GM12878 (cell line): ENCODE measurements around the gene TMEM121B. TPM values are rescaled to one million over a fixed set of nuclear protein-coding genes. Genes with fewer than 3 reads are reported as not detected.

Experiments
- ATAC-seq: fragments of 200-7000 bp; cut with Tn5 transposase; 3 replicates; pipeline ENCODE4 v1.9.1; 2020; ENCODE audit warnings: mild to moderate bottlenecking, moderate library complexity
- BruUV-seq: library from RNA; stranded (reverse); fragments of 400-500 nt; replicated peaks from 2 replicates; lab custom pipeline; 2021; lab: Mats Ljungman, UMichigan
- CTCF ChIA-PET: fragments of 300-600 bp; sonication (Branson Sonifier 250); formaldehyde crosslinking; extraction: SDS; loops from one replicate; lab custom pipeline; 2021; ENCODE audit warnings: inconsistent platforms; lab: Yijun Ruan, JAX
- POLR2A ChIA-PET: fragments of 350-600 bp; formaldehyde crosslinking; extraction: SDS; loops from one replicate; lab custom pipeline; 2021; ENCODE audit warnings: inconsistent platforms; lab: Charles Lee
- RAD21 ChIA-PET: fragments of 300-600 bp; sonication (Branson Sonifier 250); formaldehyde crosslinking; loops from one replicate; lab custom pipeline; 2023; ENCODE audit warnings: antibody characterized with exemption; ENCODE audit not compliant: unreplicated experiment; lab: Charles Lee
- SMC1A ChIA-PET: fragments of 300-600 bp; sonication (Branson Sonifier 250); formaldehyde crosslinking; loops from one replicate; lab custom pipeline; 2023; ENCODE audit not compliant: unreplicated experiment, uncharacterized antibody; lab: Charles Lee
- DNase-seq: peaks from one replicate; pipeline ENCODE4 v3.0.0-alpha.2; 2011; ENCODE audit warnings: low read depth, low spot score
- FAIRE-seq: peaks from 3 replicates; lab custom pipeline; 2011; peaks lifted over from hg19 to GRCh38; lab: Jason Lieb, UNC
- H2AFZ ChIP-seq: 2 replicates; pipeline ENCODE4 v1.6.0; 2011; ENCODE audit warnings: low read depth, low read length, control low read depth; ENCODE audit not compliant: control insufficient read depth
- H3K27ac ChIP-seq: 2 replicates; pipeline ENCODE4 v1.5.1; 2011; ENCODE audit warnings: control low read depth; ENCODE audit not compliant: control insufficient read depth, insufficient read depth
- H3K27me3 ChIP-seq, 2 experiments: replicated peaks in 1 of 2; 2 replicates each; pipeline versions ENCODE4 v1.6.0 to v1.6.1; 2011; ENCODE audit warnings: low read length in 1 of 2; ENCODE audit not compliant: control insufficient read depth in 2 of 2, insufficient read depth in 2 of 2
- H3K36me3 ChIP-seq, 2 experiments: 2 replicates each; pipeline ENCODE4 v1.5.1; 2011; ENCODE audit warnings: low read length in 1 of 2; ENCODE audit not compliant: control insufficient read depth in 2 of 2, insufficient read depth in 2 of 2
- H3K4me1 ChIP-seq: 2 replicates; pipeline ENCODE4 v1.6.1; 2011; ENCODE audit warnings: mild to moderate bottlenecking, low read length, moderate library complexity, mixed read lengths; ENCODE audit not compliant: control insufficient read depth, insufficient read depth
- H3K4me2 ChIP-seq: 2 replicates; pipeline ENCODE4 v1.6.0; 2011; ENCODE audit warnings: control low read depth; ENCODE audit not compliant: control insufficient read depth, insufficient read depth
- H3K4me3 ChIP-seq: fragments of 200-600 bp; sonication (generic); 2 replicates; pipeline ENCODE4 v1.5.1; 2016
- H3K79me2 ChIP-seq: 2 replicates; pipeline ENCODE4 v1.6.0; 2011; ENCODE audit warnings: low read length; ENCODE audit not compliant: control insufficient read depth, insufficient read depth
- H3K9ac ChIP-seq: 2 replicates; pipeline ENCODE4 v1.8.0; 2011; ENCODE audit warnings: low read length, control low read depth, mixed read lengths; ENCODE audit not compliant: control insufficient read depth, insufficient read depth
- H3K9me3 ChIP-seq: replicated peaks from 3 replicates; pipeline ENCODE4 v1.5.1; 2011; ENCODE audit warnings: mild to moderate bottlenecking, low read length; ENCODE audit not compliant: control insufficient read depth, insufficient read depth
- H4K20me1 ChIP-seq: 2 replicates; pipeline ENCODE4 v1.6.0; 2011; ENCODE audit not compliant: control insufficient read depth, insufficient read depth
- BACH1 ChIP-seq: fragments of 450-650 bp; IDR thresholded peaks from 2 replicates; pipeline ENCODE4 v1.6.1; 2017; ENCODE audit warnings: mild to moderate bottlenecking, borderline replicate concordance
- BMI1 ChIP-seq: fragments of 450-650 bp; IDR thresholded peaks from 2 replicates; pipeline ENCODE4 v1.6.1; 2016; ENCODE audit warnings: mild to moderate bottlenecking, moderate library complexity, borderline replicate concordance
- CBX3 ChIP-seq: fragments of 200-600 bp; sonication (generic); IDR thresholded peaks from 2 replicates; pipeline ENCODE4 v1.6.1; 2016; ENCODE audit warnings: low read depth, borderline replicate concordance
- EP300 ChIP-seq, 2 experiments: fragments of 150-350 bp in 1 of 2; IDR thresholded peaks; 2 replicates each; pipeline ENCODE4 v1.6.1; 2011 to 2012; ENCODE audit warnings: low read depth in 2 of 2, low read length in 2 of 2, borderline replicate concordance in 1 of 2, improper control_type of control experiment in 1 of 2, inconsistent platforms in 1 of 2; ENCODE audit not compliant: control insufficient read depth in 1 of 2
- ETV6 ChIP-seq, 2 experiments: fragments of 450-650 bp in 1 of 2; IDR thresholded peaks in 1 of 2; conservative IDR thresholded peaks in 1 of 2; 2 replicates each; pipeline ENCODE4 v1.6.1; 2014; ENCODE audit warnings: antibody characterized with exemption in 1 of 2, borderline replicate concordance in 1 of 2, low read depth in 1 of 2, mild to moderate bottlenecking in 1 of 2, moderate library complexity in 1 of 2
- FOXK2 ChIP-seq: fragments of 450-650 bp; IDR thresholded peaks from 2 replicates; pipeline ENCODE4 v1.6.1; 2017; ENCODE audit warnings: mild to moderate bottlenecking, moderate library complexity
- HDGF ChIP-seq: fragments of 450-650 bp; IDR thresholded peaks from 2 replicates; pipeline ENCODE4 v1.6.1; 2016; ENCODE audit warnings: antibody characterized with exemption
- JUND ChIP-seq: IDR thresholded peaks from 2 replicates; pipeline ENCODE4 v1.6.1; 2012; ENCODE audit warnings: low read depth, mild to moderate bottlenecking, low read length, improper control_type of control experiment, moderate library complexity
- KLF5 ChIP-seq: fragments of 450-650 bp; IDR thresholded peaks from 2 replicates; pipeline ENCODE4 v1.6.1; 2014; ENCODE audit warnings: mild to moderate bottlenecking; ENCODE audit not compliant: partially characterized antibody
- MTA2 ChIP-seq: fragments of 450-650 bp; IDR thresholded peaks from 2 replicates; pipeline ENCODE4 v1.6.1; 2016; ENCODE audit warnings: low read depth, mild to moderate bottlenecking, moderate library complexity
- ZNF217 ChIP-seq: fragments of 450-650 bp; IDR thresholded peaks from 2 replicates; pipeline ENCODE4 v1.6.1; 2017; ENCODE audit warnings: antibody characterized with exemption, mild to moderate bottlenecking
- ZNF622 ChIP-seq: fragments of 450-650 bp; IDR thresholded peaks from 2 replicates; pipeline ENCODE4 v1.6.1; 2017; ENCODE audit warnings: mild to moderate bottlenecking, inconsistent platforms
- WGBS: methylation state at CpG from one replicate; pipeline ENCODE4 v1.1.6; 2016; ENCODE audit warnings: low lambda C conversion rate; ENCODE audit not compliant: insufficient replicate concordance, insufficient coverage; ENCODE audit errors: missing lambda C conversion rate; 5-methylcytosine and 5-hydroxymethylcytosine counted together
- in situ Hi-C: fragments of 300-500 bp; cut with MboI; formaldehyde crosslinking; loops from 9 replicates; pipeline ENCODE4 v1.14.3; 2018; ENCODE audit warnings: mixed read lengths
- intact Hi-C: fragments of 100-400 bp; cut with micrococcal nuclease; formaldehyde crosslinking; loops from one replicate; pipeline ENCODE4 v1.14.2; 2022; ENCODE audit not compliant: unreplicated experiment
- polyA plus RNA-seq, 11 experiments: library from polyadenylated mRNA; depleted of rRNA in 4 of 11; unstranded in 6 of 11; stranded (reverse) in 5 of 11; fragments of >200 nt; fragmentation: Nextera tagmentation in 4 of 11; fragmentation: Illumina TruSeq in 1 of 11; extraction: Ambion mirVana in 4 of 11; extraction: Trizol in 1 of 11; gene quantifications; 1 replicate in 1 of 11; 2 replicates in 10 of 11; pipeline versions ENCODE4 v1.2.1 to v1.2.3, GENCODE V29; 2011 to 2016; ENCODE audit warnings: inconsistent platforms in 2 of 11, missing spikeins in 2 of 11, low read depth in 1 of 11
- total RNA-seq, 4 experiments: library from RNA; depleted of rRNA in 3 of 4; stranded (reverse); fragments of >200 nt in 3 of 4; fragmentation: Illumina TruSeq in 1 of 4; extraction: Trizol in 1 of 4; gene quantifications; 2 replicates each; pipeline versions ENCODE4 v1.2.1 to v1.2.3, GENCODE V29; 2013 to 2021
- TF ChIP-seq, protein P1 (sequence below): fragments of 450-650 bp; IDR thresholded peaks from 2 replicates; pipeline ENCODE4 v1.6.1; 2017; ENCODE audit warnings: antibody characterized with exemption, mild to moderate bottlenecking, moderate library complexity

TMEM121B gene
- total and polyA plus RNA-seq, 10 of the 15 experiments (the other 5 are each of a cell fraction or from before 2014, with no cell fraction given): 0.02 to 0.10 (median 0.06) TPM; not detected in 5

- H3K36me3 ChIP-seq: peaks cover 13 to 27% of the 10 kb centered on the region in 2 experiments
- intact Hi-C loops: no loop called here
- H4K20me1 ChIP-seq: peaks cover 3% of the 10 kb centered on the region
- TF ChIP-seq ETV6 (conservative IDR thresholded peaks at IDR 0.05 in 1 of 2, IDR thresholded peaks at IDR 0.05 in 1 of 2; ENCODE audit: borderline replicate concordance in 1 of 2, low read depth in 1 of 2): no peak
- TF ChIP-seq JUND: no peak
- TF ChIP-seq, protein P1, sequence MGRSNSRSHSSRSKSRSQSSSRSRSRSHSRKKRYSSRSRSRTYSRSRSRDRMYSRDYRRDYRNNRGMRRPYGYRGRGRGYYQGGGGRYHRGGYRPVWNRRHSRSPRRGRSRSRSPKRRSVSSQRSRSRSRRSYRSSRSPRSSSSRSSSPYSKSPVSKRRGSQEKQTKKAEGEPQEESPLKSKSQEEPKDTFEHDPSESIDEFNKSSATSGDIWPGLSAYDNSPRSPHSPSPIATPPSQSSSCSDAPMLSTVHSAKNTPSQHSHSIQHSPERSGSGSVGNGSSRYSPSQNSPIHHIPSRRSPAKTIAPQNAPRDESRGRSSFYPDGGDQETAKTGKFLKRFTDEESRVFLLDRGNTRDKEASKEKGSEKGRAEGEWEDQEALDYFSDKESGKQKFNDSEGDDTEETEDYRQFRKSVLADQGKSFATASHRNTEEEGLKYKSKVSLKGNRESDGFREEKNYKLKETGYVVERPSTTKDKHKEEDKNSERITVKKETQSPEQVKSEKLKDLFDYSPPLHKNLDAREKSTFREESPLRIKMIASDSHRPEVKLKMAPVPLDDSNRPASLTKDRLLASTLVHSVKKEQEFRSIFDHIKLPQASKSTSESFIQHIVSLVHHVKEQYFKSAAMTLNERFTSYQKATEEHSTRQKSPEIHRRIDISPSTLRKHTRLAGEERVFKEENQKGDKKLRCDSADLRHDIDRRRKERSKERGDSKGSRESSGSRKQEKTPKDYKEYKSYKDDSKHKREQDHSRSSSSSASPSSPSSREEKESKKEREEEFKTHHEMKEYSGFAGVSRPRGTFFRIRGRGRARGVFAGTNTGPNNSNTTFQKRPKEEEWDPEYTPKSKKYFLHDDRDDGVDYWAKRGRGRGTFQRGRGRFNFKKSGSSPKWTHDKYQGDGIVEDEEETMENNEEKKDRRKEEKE: no peak
- TF ChIP-seq BMI1: no peak
- TF ChIP-seq BACH1: no peak
- no peak for TF ChIP-seq ZNF217
- TF ChIP-seq KLF5: no peak
- TF ChIP-seq MTA2: no peak
- no peak for TF ChIP-seq CBX3
- no peak for TF ChIP-seq FOXK2
- TF ChIP-seq EP300 (IDR thresholded peaks at IDR 0.05; ENCODE audit: borderline replicate concordance in 1 of 2, control insufficient read depth in 1 of 2, low read depth in 2 of 2, low read length in 2 of 2): no peak
- TF ChIP-seq HDGF: no peak
- TF ChIP-seq ZNF622: no peak
- WGBS: 79% methylated on average over 6 of the region's 6 CpGs
- FAIRE-seq (no peak), DNase-seq (no peak), ATAC-seq (no peak)
- no peak overlapping the region for H3K9ac ChIP-seq
- H3K27me3 ChIP-seq: no peaks in the 10 kb centered on the region
- POLR2A ChIA-PET: no interaction called here
- in situ Hi-C loops: no loop called here
- SMC1A ChIA-PET: no interaction called here
- no TSS peak for BruUV-seq
- H3K4me3 ChIP-seq: no peak overlapping the region
- no peak overlapping the region for H3K27ac ChIP-seq
- no peak overlapping the region for H2AFZ ChIP-seq
- CTCF ChIA-PET: no interaction called here
- no peak overlapping the region for H3K4me2 ChIP-seq
- no peaks in the 10 kb centered on the region for H3K79me2 ChIP-seq
- peaks cover 19% of the 10 kb centered on the region for H3K4me1 ChIP-seq
- H3K9me3 ChIP-seq: no peaks in the 10 kb centered on the region
- RAD21 ChIA-PET: no interaction called here
Measured at GRCh38 chr22:17100621-17101020, 20.5 kb downstream of the TMEM121B start.
